ENCODE results near the gene B3GNT7.

Gene B3GNT7

DNA sequence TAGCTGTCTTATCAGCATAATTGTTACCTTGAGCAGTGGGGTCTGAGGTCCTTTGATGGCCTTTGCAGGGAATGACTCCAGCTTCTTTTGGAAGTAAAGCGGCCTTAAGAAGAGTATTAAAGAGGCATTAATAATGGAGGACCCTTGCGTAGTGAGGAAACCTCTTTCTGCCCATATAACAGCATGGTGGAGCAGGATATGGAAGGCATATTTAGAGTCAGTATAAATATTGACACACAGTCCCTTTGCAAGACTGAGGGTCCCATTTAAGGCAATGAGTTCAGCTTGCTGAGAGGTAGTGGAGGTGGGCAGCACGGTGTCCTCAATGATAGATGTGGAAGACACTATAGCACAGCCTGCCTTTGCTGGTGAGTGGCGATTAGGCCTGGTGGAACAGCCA lies 36.1 kb downstream of the B3GNT7 start:
- no peak for DNase-seq

DNA sequence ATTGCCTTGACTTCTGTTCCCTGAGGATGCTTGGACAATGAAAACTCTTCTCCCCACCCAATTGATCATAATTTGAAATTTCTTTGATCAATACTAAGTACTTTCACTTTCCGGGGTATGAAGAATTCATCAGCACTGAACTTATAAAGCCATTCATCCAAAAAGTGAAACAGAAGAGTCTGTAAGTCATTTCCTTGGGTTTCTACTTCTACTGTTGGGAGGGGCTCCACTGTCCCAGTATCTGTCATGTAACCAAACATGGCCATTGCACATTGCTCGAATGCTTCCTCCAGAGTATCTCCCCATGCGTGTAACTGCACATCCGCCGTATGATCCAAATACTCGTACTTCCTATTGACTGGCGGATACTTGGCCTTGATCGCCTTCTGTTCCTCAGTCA lies 38.5 kb downstream of the B3GNT7 start:
- DNase-seq, result no peak

DNA sequence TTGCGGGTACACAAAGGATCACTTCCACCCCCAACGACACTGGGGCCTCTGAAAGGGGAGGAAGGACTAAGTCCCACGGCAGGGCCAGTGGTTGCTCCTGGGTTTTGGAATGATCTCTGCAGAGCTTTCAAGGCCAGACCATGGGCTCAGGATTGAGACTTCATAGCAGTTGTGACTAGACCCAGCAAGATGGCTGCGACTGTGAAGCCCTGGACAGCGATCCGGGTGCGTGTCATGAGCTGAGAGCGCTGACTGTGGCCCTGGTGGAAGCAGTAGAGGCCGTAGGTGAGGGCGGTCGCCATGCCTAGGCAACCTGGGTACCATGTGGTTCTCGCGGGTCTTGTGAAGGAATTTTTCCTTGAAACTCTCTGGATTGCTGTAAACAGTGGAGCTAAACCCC lies 41.4 kb downstream of the B3GNT7 start:
- DNase-seq, result no peak

DNA sequence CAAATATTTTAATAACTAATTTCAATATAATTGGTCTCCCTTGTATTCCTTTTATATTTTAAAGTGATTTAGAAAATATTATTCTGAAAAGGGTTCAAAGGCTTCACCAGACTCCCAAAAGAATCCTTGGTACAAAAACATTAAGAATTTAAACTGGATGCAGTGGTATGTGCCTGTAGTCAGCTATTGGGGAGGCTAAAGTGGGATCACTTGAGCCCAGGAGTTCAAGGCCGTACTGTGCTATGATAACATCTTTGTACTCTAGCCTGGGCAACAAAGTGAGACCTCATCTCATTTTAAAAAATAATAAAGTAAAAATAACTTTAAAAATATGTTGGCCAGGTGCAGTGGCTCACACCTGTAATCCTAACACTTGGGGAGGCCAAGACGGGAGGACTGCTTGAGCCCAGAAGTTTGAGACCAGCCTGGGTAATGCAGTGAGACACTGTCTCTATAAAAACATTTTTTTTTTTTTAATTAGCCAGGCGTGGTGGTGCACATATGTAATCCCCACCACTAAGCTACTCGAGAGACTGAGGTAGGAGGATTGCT lies 54.1 kb downstream of the B3GNT7 start:
- DNase-seq, result no peak

DNA sequence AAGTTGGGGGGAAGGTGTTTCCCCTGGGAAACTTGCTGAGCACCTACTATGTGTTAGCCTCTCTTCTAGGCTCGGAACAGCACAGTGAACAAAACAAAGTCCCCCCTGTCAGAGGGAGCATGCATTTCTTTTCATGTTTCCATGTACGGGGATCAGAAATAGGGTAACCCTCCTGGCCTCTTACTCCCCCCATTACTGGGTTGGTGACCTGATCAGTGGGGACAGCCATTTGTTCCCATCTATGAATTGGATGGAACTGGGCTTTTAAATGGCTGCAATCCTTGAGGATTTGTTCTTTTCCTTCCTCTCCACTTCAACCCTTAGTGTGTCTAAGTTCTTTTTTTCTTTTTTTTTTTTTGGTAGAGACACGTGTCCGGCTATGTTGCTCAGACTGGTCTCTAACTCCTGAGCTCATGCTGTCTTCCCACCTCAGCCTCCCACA lies 55.1 kb downstream of the B3GNT7 start:
- DNase-seq, result peak in 1 of 2 donors; percentile 27

Measured in inflammatory macrophage treated with lipopolysaccharide for 1 hour (primary cell).